C4-2B (cell line): ENCODE measurements around the gene DMC1.

Experiments used
- H3K27ac ChIP-seq: fragments of 450-650 bp; 2 replicates; pipeline ENCODE4 v1.5.1; 2017
- ZFX ChIP-seq: fragments of 450-650 bp; IDR thresholded peaks from 2 replicates; pipeline ENCODE4 v1.6.1; 2017
- TF ChIP-seq, protein P1 (sequence below): fragments of 450-650 bp; conservative IDR thresholded peaks from 2 replicates; pipeline ENCODE4 v1.5.1; 2017; ENCODE audit warnings: mild to moderate bottlenecking

Gene DMC1, protein sequence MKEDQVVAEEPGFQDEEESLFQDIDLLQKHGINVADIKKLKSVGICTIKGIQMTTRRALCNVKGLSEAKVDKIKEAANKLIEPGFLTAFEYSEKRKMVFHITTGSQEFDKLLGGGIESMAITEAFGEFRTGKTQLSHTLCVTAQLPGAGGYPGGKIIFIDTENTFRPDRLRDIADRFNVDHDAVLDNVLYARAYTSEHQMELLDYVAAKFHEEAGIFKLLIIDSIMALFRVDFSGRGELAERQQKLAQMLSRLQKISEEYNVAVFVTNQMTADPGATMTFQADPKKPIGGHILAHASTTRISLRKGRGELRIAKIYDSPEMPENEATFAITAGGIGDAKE

DNA sequence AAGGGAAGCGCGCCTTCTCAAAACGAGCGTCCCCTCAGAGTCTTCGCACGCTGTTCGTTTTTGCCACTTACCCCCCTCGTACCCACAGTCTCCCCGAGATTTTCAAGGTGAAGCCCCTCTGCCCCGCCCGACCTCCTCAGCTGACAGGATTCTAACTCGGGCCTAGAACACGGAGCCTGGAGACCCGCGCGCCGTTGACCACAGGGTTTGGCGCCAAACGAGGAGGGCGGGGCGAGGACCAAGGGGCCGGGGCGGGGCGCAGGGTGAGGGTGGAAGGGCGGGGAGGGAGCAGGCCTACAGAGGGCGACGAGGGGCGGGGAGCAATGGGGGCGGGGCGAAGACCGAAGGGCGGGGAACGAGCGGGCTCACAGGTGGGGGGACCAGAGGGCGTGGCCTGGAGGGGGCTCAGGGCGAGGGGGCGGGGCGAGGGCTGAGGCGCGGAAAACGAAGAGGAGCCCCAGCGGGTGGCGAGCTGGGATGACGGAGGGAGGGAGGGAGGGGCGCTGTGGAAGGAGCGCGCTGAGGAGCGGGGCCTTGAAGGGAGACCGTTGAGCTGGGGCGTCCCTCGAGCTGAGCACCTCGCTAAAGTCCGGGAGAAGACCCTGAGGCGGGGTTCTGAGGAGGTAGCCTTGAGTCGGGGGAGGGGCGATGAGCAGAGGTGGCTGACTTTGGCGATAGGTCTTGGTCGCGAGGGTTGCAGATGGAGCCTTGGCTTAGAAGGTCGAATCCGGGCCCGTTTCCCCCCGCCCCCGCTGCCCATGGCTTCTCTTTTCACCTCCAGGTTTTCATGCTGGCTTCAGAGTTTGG lies at the start of gene DMC1:
TSS of gene DMC1 (minus strand) at position 212 of the 807 bp plus-strand sequence. CDS start 1,927 bp downstream, outside the sequence.
- peak within 1 kb of the TSS; percentile 51 for H3K27ac ChIP-seq
- TF ChIP-seq ZFX, result no peak
- TF ChIP-seq, protein P1, sequence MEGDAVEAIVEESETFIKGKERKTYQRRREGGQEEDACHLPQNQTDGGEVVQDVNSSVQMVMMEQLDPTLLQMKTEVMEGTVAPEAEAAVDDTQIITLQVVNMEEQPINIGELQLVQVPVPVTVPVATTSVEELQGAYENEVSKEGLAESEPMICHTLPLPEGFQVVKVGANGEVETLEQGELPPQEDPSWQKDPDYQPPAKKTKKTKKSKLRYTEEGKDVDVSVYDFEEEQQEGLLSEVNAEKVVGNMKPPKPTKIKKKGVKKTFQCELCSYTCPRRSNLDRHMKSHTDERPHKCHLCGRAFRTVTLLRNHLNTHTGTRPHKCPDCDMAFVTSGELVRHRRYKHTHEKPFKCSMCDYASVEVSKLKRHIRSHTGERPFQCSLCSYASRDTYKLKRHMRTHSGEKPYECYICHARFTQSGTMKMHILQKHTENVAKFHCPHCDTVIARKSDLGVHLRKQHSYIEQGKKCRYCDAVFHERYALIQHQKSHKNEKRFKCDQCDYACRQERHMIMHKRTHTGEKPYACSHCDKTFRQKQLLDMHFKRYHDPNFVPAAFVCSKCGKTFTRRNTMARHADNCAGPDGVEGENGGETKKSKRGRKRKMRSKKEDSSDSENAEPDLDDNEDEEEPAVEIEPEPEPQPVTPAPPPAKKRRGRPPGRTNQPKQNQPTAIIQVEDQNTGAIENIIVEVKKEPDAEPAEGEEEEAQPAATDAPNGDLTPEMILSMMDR, result no peak

DNA sequence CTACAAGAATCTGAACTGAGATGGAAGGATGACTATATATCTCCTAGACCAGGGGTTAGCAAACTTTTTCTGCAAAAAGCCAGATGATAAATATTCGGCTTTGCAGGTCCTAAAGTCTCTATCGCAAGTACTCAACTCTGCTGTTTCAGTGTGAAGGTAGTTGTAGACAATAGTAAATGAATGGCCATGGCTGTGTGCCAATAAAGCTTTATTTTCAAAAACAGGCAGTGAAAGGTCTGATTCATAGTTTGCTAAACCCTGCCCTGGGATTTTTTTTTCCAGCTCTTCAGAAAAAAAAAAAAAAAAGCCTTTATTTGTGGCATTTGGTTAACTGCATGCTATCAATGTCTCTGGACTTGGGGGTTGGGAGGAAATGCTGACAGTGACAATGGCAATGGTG lies 48.7 kb upstream of the DMC1 start:
- H3K27ac ChIP-seq, result no peak overlapping the region
- TF ChIP-seq, protein P1, result no peak
- TF ChIP-seq ZFX, result no peak

DNA sequence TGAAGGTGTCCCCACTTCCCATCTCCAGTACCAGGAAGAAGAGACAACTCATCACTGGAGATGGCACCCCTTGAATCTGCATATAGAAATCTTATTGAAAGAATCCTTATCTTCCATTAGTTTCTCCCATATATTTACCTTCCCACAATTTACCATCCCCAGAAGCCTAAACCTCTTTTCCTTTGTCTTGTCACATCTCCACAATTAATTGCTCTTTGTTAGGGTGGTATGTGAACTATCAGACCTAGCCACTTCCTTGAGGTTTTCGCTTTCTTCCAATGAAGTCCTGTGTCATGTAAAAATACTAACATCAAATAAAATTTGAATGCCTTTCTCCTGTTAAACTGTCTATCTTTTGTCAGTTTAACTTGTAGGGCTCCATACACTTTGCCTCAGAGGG lies 48.3 kb upstream of the DMC1 start:
- TF ChIP-seq ZFX, result no peak
- TF ChIP-seq, protein P1, result no peak
- H3K27ac ChIP-seq, result no peak overlapping the region

DNA sequence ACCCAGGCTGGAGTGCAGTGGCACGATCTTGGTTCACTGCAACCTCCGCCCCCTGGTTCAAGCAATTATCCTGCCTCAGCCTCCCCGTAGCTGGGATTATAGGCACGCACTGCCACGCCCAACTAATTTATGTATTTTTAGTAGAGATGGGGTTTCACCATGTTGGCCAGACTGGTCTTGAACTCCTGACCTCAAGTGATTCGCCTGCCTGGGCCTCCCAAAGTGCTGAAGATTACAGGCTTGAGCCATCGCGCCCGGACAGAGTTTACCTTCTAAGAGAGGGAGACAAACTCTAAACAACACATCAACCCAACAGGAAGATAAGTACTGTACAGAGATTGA lies 45.1 kb upstream of the DMC1 start:
- H3K27ac ChIP-seq, result peak overlapping the region; percentile 12; the same call in 1 of the 2 replicates

DNA sequence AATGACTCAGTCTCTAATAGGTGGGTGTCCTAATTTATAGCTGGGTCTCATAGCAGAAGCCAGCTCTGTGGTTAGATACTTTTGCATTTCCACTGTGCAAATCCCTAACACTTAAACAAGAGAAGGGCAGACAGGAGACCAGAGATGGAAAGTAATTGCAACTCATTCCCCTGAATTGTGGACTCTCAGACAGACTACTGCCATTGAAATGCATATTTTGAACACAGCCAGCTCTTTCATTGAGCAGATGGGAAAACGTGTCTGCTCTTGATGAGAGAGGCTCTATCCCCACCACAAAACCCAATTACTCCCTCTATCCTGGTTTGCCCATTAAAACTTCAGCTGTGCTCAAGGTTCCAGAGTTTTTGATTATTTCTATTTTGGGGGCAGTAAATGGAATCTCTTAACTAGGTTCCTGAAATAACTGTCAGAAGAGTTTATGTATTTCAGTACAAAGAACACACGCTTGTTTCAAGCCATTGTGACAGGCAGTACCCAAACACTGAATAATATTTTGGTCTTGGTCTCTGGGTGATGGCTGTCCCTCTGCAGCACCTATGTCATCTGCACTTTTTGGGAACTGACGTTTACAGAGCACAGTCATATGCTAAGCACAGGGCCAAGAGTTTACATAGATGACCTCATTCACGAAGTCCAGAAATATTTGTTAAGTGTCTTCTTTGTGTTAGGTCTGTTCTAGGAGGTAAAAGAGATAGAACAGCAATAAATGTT lies 44.5 kb upstream of the DMC1 start:
- TF ChIP-seq, protein P1, result no peak
- no peak for TF ChIP-seq ZFX

DNA sequence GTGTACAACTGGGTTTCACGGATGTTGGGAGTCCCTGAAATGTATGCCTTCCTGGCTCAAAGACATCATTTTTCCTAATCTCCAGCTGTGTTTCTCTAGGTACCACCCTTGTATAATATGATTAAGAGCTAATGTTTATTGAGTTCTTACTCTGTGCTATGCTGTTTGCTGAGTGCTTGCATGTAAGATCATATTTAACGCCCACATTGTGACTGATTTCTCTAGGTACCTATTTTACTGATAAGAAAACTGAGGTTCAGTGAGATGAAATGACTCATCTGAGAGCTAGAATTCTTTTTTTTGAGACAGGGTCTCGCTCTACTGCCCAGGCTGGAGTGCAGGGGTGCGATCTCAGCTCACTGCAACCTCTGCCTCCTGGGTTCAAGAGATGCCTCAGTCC lies 43.6 kb upstream of the DMC1 start:
- H3K27ac ChIP-seq, result no peak overlapping the region
- TF ChIP-seq, protein P1, result no peak
- no peak for TF ChIP-seq ZFX

More for the DNA sequence above, 44.5 kb upstream of the DMC1 start:
- peak overlapping the region; percentile 12; the same call in 1 of the 2 replicates for H3K27ac ChIP-seq

DNA sequence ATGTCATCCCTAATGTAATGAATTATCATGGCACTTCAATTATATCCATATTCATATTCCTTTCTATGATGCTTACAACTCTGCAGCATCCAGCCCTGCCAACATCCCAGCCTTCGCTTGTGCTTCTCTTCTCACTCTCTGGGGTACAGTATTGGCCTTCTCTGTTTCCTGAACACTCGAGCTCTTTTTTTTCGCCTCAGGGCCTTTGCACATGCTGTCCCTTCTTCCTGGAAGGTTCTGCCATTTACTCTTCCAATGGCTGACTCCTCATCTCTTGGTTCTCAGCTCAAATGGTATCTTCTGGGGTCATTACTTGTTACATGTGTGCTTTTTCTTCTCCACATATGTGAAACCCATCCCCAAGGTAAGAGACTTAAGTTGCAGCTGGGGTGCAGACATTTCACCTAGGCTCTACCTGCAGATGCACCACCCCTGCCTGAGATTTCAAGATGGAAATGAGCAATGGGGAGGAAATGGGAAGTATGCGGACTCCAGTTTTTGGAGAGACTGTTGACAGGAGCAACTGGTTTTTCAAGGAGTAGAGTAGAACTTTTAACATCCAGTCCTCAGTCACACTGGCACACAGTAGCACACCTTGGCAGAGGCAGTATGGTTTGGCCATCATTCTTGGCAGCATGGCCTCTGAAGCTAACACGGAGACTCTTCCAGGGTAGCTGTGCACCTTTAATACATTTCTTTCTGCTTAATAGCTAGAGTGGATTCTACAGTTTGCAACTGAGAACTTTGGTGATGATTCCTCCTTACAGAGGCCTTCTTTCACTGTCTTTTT lies 42.4 kb upstream of the DMC1 start:
- peak overlapping the region; percentile 34; the same call in 1 of the 2 replicates for H3K27ac ChIP-seq
- no peak for TF ChIP-seq ZFX
- TF ChIP-seq, protein P1, result no peak
